Stimulated activated CD4-positive, alpha-beta T cell treated with anti-CD3 and anti-CD28 coated beads, TNF-alpha, amount 100 ng/mL, for 24 hours (primary cell): ENCODE data around the gene DACH1.

ENCODE experiments used
- DNase-seq, 3 experiments: peaks; one replicate each; pipeline ENCODE4 v3.0.0-alpha.2; 2020; ENCODE audit warnings: low read depth in 3 of 3

DACH1 gene

GRCh38 chr13:71583581-71583980 is 283.4 kb downstream of the DACH1 start:
- no peak for DNase-seq

GRCh38 chr13:71580614-71581013 is 286.4 kb downstream of the DACH1 start:
- DNase-seq, result no peak

- DNase-seq, result no peak
Observed at GRCh38 chr13:71578048-71578447, 289.0 kb downstream of the DACH1 start.

GRCh38 chr13:71577127-71577526 is 289.9 kb downstream of the DACH1 start:
- DNase-seq, result no peak

GRCh38 chr13:71576571-71576970 is 290.4 kb downstream of the DACH1 start:
- no peak for DNase-seq

- DNase-seq, result no peak
Observed at GRCh38 chr13:71546881-71547280, 320.1 kb downstream of the DACH1 start.

GRCh38 chr13:71540098-71540497 is 326.9 kb downstream of the DACH1 start:
- no peak for DNase-seq

- DNase-seq, result no peak
Observed at GRCh38 chr13:71536201-71536600, 330.8 kb downstream of the DACH1 start.

- no peak for DNase-seq
Observed at GRCh38 chr13:71524613-71525304, 342.2 kb downstream of the DACH1 start.

- DNase-seq, result no peak
Observed at GRCh38 chr13:71524245-71524612, 342.8 kb downstream of the DACH1 start.

- DNase-seq, result no peak
Observed at GRCh38 chr13:71522941-71523526, 344.0 kb downstream of the DACH1 start.

- DNase-seq, result no peak
Observed at GRCh38 chr13:71517004-71517403, 350.0 kb downstream of the DACH1 start.

- no peak for DNase-seq
Observed at GRCh38 chr13:71516521-71516920, 350.5 kb downstream of the DACH1 start.

GRCh38 chr13:71515744-71516038 is 351.3 kb downstream of the DACH1 start:
- DNase-seq, result no peak

- DNase-seq, result no peak
Observed at GRCh38 chr13:71514900-71515743, 351.9 kb downstream of the DACH1 start.

- no peak for DNase-seq
Observed at GRCh38 chr13:71513411-71514033, 353.5 kb downstream of the DACH1 start.

- DNase-seq, result no peak
Observed at GRCh38 chr13:71503781-71504180, 363.2 kb downstream of the DACH1 start.

GRCh38 chr13:71499944-71500514 is 367.0 kb downstream of the DACH1 start:
- no peak for DNase-seq

- DNase-seq, result no peak
Observed at GRCh38 chr13:71499235-71499634, 367.8 kb downstream of the DACH1 start.

GRCh38 chr13:71493189-71493588 is 373.8 kb downstream of the DACH1 start:
- DNase-seq, result no peak

- DNase-seq, result no peak
Observed at GRCh38 chr13:71492346-71492871, 374.6 kb downstream of the DACH1 start.

- no peak for DNase-seq
Observed at GRCh38 chr13:71491010-71491409, 376.0 kb downstream of the DACH1 start.
